AG08396 (cell line): ENCODE data around the gene ANKRD63.

Experiments used
- DNase-seq: peaks from one replicate; pipeline ENCODE4 v3.0.0; 2012; ENCODE audit warnings: low spot score, mixed read lengths

ANKRD63 gene

DNA sequence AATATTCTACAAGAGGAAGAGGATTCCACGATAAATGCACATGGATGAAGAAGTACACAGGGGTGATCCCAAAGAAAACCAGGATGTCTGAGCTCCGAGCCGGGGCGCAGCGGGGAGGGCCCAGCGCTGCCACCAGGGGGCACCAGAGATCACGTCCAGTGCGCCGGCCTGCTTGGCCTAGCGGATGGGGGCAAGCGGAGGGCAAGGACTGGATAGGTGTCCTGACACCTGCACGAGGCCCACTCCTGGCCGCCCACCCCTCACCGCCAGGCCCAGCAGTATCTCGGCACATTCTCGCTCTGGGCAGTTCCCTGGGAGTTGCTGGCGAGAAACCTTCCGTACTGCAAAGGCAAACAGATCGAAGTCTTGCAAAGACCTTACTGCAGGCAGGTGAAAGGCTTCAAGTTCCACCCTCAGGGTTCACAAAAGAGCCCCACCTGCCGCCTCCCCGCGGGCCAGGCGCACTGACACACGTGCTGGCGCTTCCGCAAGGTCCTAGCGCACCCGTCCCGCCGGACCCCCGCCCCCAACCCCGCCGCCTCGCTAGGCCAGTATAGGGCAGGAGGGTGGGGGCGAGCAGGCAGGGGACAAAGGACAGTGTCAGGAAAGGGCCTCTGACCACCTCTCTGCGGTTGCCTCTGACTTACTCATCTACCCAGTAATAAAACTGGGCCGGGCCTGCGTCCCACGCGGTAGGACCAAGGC is 3.3 kb downstream of the ANKRD63 start:
- peak; percentile 90 for DNase-seq

- no peak for DNase-seq
These were observed 4.8 kb downstream of the ANKRD63 start for GRCh38 chr15:40278026-40278425.

DNA sequence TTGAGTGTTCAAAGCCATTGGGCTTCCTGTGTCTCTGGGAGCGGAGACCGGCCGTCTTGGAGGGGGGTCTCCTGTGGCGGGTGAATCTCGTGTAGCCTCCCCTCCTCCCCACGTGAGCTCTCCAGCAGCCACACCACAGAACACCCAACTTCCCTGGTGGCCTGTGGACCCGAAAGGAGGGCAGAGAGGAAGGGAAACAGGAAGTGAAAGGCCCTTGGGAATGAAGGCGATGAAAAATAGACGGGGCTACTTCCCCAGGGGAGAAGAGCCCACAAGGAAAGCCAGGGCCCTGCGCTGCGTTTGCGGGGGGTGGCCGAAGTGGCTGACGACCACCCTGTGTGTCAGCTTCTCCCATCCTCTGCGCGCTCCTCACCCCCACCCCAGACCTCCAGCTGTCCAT is 5.4 kb downstream of the ANKRD63 start:
- DNase-seq = no peak

- DNase-seq = no peak
These were observed 5.9 kb downstream of the ANKRD63 start for GRCh38 chr15:40276927-40277326.

DNA sequence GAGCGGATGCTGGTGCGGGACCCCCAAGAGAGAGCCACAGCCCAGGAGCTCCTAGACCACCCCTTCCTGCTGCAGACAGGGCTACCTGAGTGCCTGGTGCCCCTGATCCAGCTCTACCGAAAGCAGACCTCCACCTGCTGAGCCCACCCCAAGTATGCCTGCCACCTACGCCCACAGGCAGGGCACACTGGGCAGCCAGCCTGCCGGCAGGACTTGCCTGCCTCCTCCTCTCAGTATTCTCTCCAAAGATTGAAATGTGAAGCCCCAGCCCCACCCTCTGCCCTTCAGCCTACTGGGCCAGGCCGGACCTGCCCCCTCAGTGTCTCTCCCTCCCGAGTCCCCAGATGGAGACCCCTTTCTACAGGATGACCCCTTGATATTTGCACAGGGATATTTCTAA is 6.9 kb downstream of the ANKRD63 start:
- no peak for DNase-seq

- no peak for DNase-seq
These were observed 7.3 kb downstream of the ANKRD63 start for GRCh38 chr15:40275523-40275922.

GRCh38 chr15:40274350-40275274 is 8.3 kb downstream of the ANKRD63 start:
- peak; percentile 85 for DNase-seq

GRCh38 chr15:40273428-40273827 is 9.4 kb downstream of the ANKRD63 start:
- DNase-seq = no peak

DNA sequence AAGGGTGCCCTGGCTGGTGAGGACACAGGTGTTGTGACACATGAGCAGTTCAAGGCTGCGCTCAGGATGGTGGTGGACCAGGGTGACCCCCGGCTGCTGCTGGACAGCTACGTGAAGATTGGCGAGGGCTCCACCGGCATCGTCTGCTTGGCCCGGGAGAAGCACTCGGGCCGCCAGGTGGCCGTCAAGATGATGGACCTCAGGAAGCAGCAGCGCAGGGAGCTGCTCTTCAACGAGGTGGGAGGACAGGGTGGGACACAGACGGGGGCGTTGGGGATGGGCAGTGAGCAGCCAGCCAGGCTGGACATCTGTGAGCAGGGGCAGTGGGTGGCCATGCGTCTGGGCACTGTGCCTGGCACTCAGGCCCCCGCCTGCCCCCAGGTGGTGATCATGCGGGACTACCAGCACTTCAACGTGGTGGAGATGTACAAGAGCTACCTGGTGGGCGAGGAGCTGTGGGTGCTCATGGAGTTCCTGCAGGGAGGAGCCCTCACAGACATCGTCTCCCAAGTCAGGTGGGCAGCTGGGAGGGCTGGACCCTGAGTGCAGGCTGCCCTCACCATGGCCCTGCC is 10.3 kb downstream of the ANKRD63 start:
- DNase-seq = no peak

DNA sequence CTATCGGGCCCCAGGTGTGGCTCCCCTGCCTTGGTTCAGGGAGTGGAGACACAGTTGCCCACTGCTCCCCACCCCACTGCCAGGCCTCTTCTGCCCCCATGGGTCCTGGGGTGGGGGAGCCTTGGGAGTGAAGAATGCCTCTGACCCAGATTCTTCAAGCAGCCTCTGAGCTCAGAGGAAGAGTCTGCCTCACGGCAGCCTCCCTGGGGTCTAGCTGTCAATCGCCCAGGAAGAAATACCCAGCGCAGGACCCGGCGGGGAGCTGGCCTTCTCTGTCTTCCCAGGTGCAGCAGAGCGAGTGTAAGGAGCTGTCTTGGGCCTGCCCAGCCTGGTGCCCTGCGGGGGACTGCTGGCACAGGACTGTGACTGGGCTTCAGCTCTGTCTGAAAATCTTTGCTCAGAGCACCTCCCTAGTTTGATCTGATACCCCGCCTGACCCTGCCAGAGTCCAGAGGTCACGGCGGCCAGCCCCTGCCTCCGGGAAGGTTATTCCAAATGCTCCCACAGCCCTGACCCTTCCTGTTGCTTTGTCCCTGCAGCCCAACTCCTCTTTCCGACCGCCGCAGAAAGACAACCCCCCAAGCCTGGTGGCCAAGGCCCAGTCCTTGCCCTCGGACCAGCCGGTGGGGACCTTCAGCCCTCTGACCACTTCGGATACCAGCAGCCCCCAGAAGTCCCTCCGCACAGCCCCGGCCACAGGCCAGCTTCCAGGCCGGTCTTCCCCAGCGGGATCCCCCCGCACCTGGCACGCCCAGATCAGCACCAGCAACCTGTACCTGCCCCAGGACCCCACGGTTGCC is 11.0 kb downstream of the ANKRD63 start:
- no peak for DNase-seq

GRCh38 chr15:40270246-40270995 is 12.4 kb downstream of the ANKRD63 start:
- DNase-seq = no peak

GRCh38 chr15:40269604-40270003 is 13.3 kb downstream of the ANKRD63 start:
- DNase-seq = no peak

GRCh38 chr15:40267670-40268069 is 15.2 kb downstream of the ANKRD63 start:
- DNase-seq = no peak

DNA sequence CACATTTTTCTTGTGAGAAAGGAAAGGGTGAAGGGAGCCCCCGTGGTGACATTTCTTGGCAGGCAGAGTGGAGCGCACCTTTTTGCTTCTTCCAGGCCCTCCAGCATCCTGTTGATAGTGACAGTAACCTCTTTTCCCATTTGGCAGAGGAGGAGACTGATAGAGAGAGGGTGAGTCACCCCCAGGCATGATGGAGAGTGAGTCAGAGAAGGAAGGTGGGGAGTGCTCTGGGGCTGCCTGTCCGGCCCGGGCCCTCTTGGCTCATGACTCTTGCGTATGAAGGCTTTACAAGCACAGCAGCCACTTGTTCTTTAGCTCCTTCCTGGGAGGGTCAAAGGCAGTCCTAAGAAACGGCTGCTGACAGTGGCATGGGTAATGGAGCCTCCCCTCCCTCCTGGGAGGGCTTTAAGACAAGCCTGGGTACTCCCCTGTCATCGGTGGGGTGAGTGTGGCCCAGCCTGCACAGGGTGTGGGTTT is 16.0 kb downstream of the ANKRD63 start:
- DNase-seq = peak; percentile 95

GRCh38 chr15:40265875-40266274 is 17.0 kb downstream of the ANKRD63 start:
- DNase-seq = no peak

GRCh38 chr15:40265355-40265754 is 17.5 kb downstream of the ANKRD63 start:
- no peak for DNase-seq

- DNase-seq = no peak
These were observed 18.3 kb downstream of the ANKRD63 start for GRCh38 chr15:40264321-40265153.

GRCh38 chr15:40263024-40263754 is 19.7 kb downstream of the ANKRD63 start:
- DNase-seq = peak; percentile 74

- no peak for DNase-seq
These were observed 23.8 kb downstream of the ANKRD63 start for GRCh38 chr15:40259021-40259420.

DNA sequence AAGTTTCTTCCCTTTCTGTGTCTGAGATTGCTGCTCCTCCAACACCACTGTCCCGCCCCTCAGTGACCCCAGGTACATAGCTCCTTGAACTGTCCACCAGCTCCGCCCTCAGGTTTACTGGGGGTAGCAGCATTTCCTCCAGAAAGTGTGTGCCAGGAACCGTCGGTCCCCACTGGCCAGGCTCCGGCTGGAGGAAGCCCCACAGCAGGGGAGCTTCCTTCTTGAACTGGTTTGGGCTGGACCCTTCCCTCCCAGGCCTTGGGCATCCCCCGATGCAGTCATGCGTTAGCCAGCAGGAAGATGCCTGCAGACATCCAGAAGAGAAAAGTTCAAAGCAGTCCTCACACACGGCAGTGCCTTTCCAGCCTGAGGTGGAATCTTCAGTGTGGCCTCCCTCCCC is 24.3 kb downstream of the ANKRD63 start:
- no peak for DNase-seq
